ENCODE results near the gene GTPBP8.
A peak's percentile ranks its signal among the peaks of the same experiment; 100 is the strongest.
"Not testable (repeated sequence)": the region's sequence is repeated elsewhere in the genome, so short reads cannot be mapped to it uniquely, and the experiment has no call there.

Gene GTPBP8

DNA sequence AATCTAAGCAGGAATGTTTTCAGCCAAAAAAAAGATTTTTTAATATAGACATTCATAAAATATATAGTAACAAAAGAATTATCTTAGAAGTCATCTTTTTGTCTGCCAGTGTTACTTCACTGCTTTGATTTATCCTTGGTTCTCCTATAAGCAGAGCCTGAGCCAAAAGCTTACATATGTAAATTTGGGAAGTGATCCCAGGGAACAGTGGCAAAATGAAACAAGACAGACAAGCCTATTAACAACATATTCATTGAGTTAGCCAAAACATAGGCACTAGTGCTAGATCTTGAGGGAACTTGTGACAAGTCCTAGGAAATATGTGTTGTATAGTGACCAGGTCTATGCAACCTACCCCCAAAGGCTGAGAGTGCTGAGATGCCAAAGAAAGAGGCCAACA, 11.3 kb downstream of the GTPBP8 start:
- DNase-seq: no peak

GRCh38 chr3:113002679-113003078, 11.9 kb downstream of the GTPBP8 start:
- DNase-seq: no peak

DNA sequence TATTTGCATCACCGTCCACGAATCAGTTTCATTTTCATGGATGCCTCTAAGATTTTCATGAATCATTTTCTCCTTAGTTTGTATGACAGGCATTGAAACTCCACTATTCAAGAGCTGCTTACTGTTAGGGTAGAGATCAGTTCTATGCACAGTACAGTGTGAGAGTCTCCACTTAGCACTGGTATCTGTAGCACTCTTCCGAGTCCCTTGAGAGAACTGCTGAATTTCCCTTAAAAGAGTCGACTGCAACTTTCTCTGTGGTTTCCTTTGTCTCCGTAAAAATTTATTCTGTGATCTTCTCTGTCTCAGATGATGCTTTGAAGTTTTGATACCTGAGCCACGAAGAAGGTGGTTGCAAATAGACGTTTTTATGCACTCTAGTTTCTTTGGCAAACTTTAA, 14.8 kb downstream of the GTPBP8 start:
- no peak for DNase-seq

GRCh38 chr3:113006359-113007056, 15.7 kb downstream of the GTPBP8 start:
- DNase-seq: no peak

DNA sequence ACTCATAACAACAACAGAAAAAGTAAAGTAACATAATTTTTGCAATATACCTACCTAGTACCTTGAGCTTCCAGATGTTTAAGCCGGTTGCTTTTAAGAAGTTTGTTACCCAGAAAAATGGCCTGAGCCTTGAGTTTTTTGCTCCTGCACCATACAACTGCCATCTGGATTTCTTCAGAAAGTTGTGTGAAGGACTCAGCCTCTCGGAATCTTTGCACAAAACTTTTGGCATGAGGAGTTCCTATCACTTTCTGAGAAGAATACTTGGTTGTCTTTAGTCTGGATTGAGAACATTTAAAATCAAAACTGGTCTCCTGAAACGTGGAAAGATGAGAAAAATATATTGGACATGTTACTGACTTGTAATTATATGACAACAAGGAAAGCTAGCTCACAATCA, 17.3 kb downstream of the GTPBP8 start:
- no peak for DNase-seq

DNA sequence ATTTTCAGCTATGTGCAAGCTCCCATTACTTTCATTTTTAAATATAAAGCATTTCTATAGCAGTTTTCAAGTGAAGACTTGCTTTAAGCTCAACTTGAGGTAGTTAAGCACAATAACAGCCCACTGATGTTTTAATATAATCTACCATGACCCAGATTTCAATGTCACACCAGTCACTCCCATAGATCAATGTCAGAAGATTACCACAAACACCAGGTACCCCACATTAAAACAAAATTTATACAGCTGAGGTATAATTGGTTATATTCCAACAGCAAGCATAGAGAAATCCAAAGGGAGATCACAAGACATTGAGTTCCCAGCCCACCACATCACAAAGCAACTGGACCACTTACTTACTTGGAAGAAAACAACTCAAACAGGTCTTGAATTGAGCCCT, 22.8 kb downstream of the GTPBP8 start:
- DNase-seq: no peak

- no peak for DNase-seq
Observed at GRCh38 chr3:113018536-113019181, 27.9 kb downstream of the GTPBP8 start.

GRCh38 chr3:113019182-113020137, 28.7 kb downstream of the GTPBP8 start:
- DNase-seq: peak; percentile 91

- no peak for DNase-seq
Observed at GRCh38 chr3:113021471-113021870, 30.7 kb downstream of the GTPBP8 start.

GRCh38 chr3:113034011-113034410, 43.2 kb downstream of the GTPBP8 start:
- DNase-seq: no peak

- DNase-seq: peak; percentile 40
Observed at GRCh38 chr3:113035387-113035982, 44.7 kb downstream of the GTPBP8 start.

DNA sequence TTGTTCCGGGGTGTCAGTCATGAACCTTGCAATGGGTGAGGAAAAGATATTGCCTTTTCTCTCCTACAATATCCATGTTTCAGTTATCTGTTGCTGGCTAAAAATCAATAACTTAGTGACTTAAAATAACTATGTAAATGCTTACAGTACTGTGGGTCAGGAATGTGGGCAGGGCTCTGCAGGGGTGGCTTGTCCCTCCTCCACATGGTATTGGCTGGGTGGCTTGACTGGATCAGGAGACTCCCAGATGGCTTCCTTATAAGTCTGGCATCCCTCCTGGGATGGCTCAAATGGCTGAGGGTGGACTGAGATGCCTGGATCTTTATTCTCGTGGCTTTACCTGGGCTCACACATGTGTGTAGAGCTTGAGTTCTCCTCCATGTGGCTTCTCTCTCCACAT, 47.5 kb downstream of the GTPBP8 start:
- no peak for DNase-seq

- DNase-seq: no peak
Observed at GRCh38 chr3:113039546-113039945, 48.8 kb downstream of the GTPBP8 start.

- DNase-seq: no peak
Observed at GRCh38 chr3:113040231-113040630, 49.4 kb downstream of the GTPBP8 start.

GRCh38 chr3:113043686-113044085, 52.9 kb downstream of the GTPBP8 start:
- no peak for DNase-seq

DNA sequence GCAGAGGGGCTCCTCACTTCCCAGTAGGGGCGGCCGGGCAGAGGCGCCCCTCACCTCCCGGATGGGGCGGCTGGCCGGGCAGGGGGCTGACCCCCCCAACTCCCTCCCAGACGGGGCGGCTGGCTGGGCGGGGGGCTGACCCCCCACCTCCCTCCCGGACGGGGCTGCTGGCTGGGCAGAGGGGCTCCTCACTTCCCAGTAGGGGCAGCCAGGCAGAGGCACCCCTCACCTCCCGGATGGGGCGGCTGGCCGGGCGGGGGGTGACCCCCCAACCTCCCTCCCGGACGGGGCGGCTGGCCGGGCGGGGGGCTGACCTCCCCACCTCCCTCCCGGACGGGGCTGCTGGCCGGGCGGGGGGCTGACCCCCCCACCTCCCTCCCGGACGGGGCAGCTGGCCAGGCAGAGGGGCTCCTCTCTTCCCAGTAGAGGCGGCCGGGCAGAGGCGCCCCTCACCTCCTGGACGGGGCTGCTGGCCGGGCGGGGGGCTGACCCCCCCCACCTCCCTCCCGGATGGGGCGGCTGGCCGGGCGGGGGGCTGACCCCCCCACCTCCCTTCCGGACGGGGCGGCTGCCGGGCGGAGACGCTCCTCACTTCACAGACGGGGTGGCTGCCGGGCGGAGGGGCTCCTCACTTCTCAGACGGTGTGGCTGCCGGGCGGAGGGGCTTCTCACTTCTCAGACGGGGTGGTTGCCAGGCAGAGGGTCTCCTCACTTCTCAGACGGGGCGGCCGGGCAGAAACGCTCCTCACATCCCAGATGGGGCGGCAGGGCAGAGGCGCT, 55.6 kb downstream of the GTPBP8 start:
- DNase-seq: not testable (repeated sequence)

DNA sequence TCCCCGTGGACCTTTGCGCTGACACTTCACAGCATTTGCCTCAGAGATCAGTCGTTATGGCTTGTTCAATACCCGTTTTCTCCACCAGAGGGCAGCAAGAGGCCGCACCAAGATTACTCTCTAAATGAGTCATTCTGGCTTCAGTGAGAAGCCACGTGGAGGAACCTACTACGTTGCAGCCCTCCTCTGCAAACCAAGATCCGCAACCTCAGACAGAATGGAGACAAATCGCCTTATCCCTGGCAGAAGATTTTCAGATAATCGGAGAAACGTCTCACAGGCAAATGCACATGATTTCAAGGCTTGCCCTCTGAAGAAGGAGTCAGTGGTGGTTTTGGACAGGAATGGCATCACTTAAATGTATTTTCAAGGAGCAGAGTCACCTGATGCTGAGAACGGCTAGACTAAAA, 60.5 kb downstream of the GTPBP8 start:
- peak; percentile 85 for DNase-seq
